K562 (cell line): ENCODE results near the gene OXNAD1.

Experiments
- CBX3 ChIP-seq, 2 experiments: IDR thresholded peaks; 1 replicate in 1 of 2; 2 replicates in 1 of 2; pipeline ENCODE4 v1.6.1; 2012; ENCODE audit warnings: inconsistent platforms in 2 of 2, low read length in 2 of 2, borderline replicate concordance in 1 of 2, control low read depth in 1 of 2
- EZH2 ChIP-seq: IDR thresholded peaks from 2 replicates; pipeline ENCODE4 v1.6.1; 2012; ENCODE audit warnings: low read depth, mild to moderate bottlenecking, inconsistent platforms, low read length, borderline replicate concordance
- FOSL1 ChIP-seq: fragments of 200-800 bp; sonication (Bioruptor generic); conservative IDR thresholded peaks from 2 replicates; pipeline ENCODE4 v1.6.1; 2016; ENCODE audit warnings: missing genetic modification characterization, missing compliant biosample characterization
- NFATC3 ChIP-seq: fragments of 450-650 bp; IDR thresholded peaks from 2 replicates; pipeline ENCODE4 v1.6.1; 2017; ENCODE audit warnings: mild to moderate bottlenecking
- POLR2AphosphoS2 ChIP-seq: IDR thresholded peaks from 2 replicates; pipeline ENCODE4 v1.6.1; 2012; ENCODE audit warnings: low read length, improper control_type of control experiment
- POLR2AphosphoS5 ChIP-seq: IDR thresholded peaks from 2 replicates; pipeline ENCODE4 v1.6.1; 2011; ENCODE audit warnings: mild to moderate bottlenecking, low read depth, low read length, moderate library complexity; ENCODE audit not compliant: control insufficient read depth, insufficient read depth
- TEAD1 ChIP-seq, 2 experiments: fragments of 450-650 bp in 1 of 2; sonication (generic) in 1 of 2; formaldehyde crosslinking; IDR thresholded peaks; 2 replicates each; pipeline versions ENCODE4 v1.4.0 to v1.8.0; 2020 to 2022; ENCODE audit warnings: mild to moderate bottlenecking in 2 of 2, missing genetic modification reagents in 1 of 2
- TRIM24 ChIP-seq, 2 experiments: fragments of 450-650 bp; IDR thresholded peaks; 2 replicates each; pipeline ENCODE4 v1.6.1; 2016
- TF ChIP-seq, protein P1 (sequence below), 3 experiments: IDR thresholded peaks in 2 of 3; conservative IDR thresholded peaks in 1 of 3; 2 replicates each; pipeline ENCODE4 v1.5.1; 2011 to 2012; ENCODE audit warnings: low read length in 3 of 3, mild to moderate bottlenecking in 3 of 3, control low read depth in 2 of 3, improper control_type of control experiment in 1 of 3, inconsistent platforms in 1 of 3, low read depth in 1 of 3, mixed read lengths in 1 of 3, moderate library complexity in 1 of 3; ENCODE audit not compliant: insufficient read depth in 2 of 3

DNA sequence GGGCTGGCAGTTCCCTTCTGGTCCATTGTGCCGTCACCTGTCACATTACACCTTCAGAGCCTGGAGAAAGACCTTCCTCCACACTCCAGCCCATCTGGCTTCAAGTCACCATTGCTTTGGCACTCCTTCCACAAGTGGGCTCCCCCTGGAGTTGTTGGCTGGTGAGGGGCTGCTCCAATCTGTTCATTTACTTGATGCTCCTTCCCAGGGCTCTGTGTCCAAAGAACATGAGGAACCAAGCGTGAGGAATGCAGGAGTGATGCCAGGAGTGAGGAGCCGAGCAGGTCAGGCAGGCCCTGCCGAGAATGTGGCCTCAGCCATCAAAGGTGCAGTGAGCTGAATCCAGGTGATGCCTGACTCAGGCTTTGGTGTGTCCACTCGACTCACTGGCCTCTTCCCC lies 57.2 kb downstream of the OXNAD1 start:
- no peak for TF ChIP-seq NFATC3
- no peak for TF ChIP-seq CBX3 (IDR thresholded peaks at IDR 0.05; ENCODE audit: borderline replicate concordance in 1 of 2, low read length in 2 of 2)
- TF ChIP-seq TEAD1 (CRISPR knock-in tag; IDR thresholded peaks at IDR 0.05): no peak
- TF ChIP-seq, protein P1, sequence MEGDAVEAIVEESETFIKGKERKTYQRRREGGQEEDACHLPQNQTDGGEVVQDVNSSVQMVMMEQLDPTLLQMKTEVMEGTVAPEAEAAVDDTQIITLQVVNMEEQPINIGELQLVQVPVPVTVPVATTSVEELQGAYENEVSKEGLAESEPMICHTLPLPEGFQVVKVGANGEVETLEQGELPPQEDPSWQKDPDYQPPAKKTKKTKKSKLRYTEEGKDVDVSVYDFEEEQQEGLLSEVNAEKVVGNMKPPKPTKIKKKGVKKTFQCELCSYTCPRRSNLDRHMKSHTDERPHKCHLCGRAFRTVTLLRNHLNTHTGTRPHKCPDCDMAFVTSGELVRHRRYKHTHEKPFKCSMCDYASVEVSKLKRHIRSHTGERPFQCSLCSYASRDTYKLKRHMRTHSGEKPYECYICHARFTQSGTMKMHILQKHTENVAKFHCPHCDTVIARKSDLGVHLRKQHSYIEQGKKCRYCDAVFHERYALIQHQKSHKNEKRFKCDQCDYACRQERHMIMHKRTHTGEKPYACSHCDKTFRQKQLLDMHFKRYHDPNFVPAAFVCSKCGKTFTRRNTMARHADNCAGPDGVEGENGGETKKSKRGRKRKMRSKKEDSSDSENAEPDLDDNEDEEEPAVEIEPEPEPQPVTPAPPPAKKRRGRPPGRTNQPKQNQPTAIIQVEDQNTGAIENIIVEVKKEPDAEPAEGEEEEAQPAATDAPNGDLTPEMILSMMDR (IDR thresholded peaks at IDR 0.05 in 2 of 3, conservative IDR thresholded peaks at IDR 0.05 in 1 of 3; ENCODE audit: insufficient read depth in 2 of 3, low read depth in 1 of 3, low read length in 3 of 3): no peak
- no peak for TF ChIP-seq POLR2AphosphoS5
- no peak for TF ChIP-seq FOSL1
- TF ChIP-seq POLR2AphosphoS2: no peak
- no peak for TF ChIP-seq TRIM24 (IDR thresholded peaks at IDR 0.05)
- no peak for TF ChIP-seq EZH2
